ENCODE measurements around the gene NDUFS2. TPM values are rescaled to one million over a fixed set of nuclear protein-coding genes. Genes with fewer than 3 reads are reported as not detected.

Gene NDUFS2
- total and polyA plus RNA-seq, 9 of the 15 experiments (the other 6 are each of a cell fraction or from before 2014, with no cell fraction given): 70.0 to 176 (median 141) TPM

- peak; percentile 76; the same call in 1 of the 2 replicates for TF ChIP-seq JUND (IDR thresholded peaks at IDR 0.05; ENCODE audit: borderline replicate concordance, low read depth, low read length)
- TF ChIP-seq JUND (tag; IDR thresholded peaks at IDR 0.05; ENCODE audit: borderline replicate concordance, low read depth, low read length): 0 out of 3 replicates have a peak, but pooled peaks have one; percentile 62
- TF ChIP-seq ETS2 (tag; IDR thresholded peaks at IDR 0.05; ENCODE audit: borderline replicate concordance, poor library complexity, severe bottlenecking): no peak
- no peak for TF ChIP-seq ZNF23 (CRISPR knock-in tag; IDR thresholded peaks at IDR 0.05)
- TF ChIP-seq E2F1 (CRISPR knock-in tag; IDR thresholded peaks at IDR 0.05): peak; percentile 75
- TF ChIP-seq, protein P1, sequence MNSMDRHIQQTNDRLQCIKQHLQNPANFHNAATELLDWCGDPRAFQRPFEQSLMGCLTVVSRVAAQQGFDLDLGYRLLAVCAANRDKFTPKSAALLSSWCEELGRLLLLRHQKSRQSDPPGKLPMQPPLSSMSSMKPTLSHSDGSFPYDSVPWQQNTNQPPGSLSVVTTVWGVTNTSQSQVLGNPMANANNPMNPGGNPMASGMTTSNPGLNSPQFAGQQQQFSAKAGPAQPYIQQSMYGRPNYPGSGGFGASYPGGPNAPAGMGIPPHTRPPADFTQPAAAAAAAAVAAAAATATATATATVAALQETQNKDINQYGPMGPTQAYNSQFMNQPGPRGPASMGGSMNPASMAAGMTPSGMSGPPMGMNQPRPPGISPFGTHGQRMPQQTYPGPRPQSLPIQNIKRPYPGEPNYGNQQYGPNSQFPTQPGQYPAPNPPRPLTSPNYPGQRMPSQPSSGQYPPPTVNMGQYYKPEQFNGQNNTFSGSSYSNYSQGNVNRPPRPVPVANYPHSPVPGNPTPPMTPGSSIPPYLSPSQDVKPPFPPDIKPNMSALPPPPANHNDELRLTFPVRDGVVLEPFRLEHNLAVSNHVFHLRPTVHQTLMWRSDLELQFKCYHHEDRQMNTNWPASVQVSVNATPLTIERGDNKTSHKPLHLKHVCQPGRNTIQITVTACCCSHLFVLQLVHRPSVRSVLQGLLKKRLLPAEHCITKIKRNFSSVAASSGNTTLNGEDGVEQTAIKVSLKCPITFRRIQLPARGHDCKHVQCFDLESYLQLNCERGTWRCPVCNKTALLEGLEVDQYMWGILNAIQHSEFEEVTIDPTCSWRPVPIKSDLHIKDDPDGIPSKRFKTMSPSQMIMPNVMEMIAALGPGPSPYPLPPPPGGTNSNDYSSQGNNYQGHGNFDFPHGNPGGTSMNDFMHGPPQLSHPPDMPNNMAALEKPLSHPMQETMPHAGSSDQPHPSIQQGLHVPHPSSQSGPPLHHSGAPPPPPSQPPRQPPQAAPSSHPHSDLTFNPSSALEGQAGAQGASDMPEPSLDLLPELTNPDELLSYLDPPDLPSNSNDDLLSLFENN (IDR thresholded peaks at IDR 0.05; ENCODE audit: low read depth in 2 of 2, low read length in 2 of 2): peak in 1 of 2 experiments; percentile 98; a peak in 2 of 4 replicates
- TF ChIP-seq KAT7 (CRISPR knock-in tag; IDR thresholded peaks at IDR 0.05; ENCODE audit: borderline replicate concordance): peak; percentile 55; the same call in 1 of the 2 replicates
- TF ChIP-seq ZNF133 (CRISPR knock-in tag; IDR thresholded peaks at IDR 0.05): no peak
- no peak; the same call in 1 of the 2 replicates for TF ChIP-seq ERF (CRISPR knock-in tag; IDR thresholded peaks at IDR 0.05)
- TF ChIP-seq GATAD2B (IDR thresholded peaks at IDR 0.05; ENCODE audit: borderline replicate concordance): no peak
- peak; percentile 52 to 60 for TF ChIP-seq TEAD1 (CRISPR knock-in tag; IDR thresholded peaks at IDR 0.05)
- peak; percentile 100 for TF ChIP-seq KLF1 (tag; IDR thresholded peaks at IDR 0.05)
- no peak for TF ChIP-seq STAT5B (CRISPR knock-in tag; IDR thresholded peaks at IDR 0.05)
- TF ChIP-seq, protein P2, sequence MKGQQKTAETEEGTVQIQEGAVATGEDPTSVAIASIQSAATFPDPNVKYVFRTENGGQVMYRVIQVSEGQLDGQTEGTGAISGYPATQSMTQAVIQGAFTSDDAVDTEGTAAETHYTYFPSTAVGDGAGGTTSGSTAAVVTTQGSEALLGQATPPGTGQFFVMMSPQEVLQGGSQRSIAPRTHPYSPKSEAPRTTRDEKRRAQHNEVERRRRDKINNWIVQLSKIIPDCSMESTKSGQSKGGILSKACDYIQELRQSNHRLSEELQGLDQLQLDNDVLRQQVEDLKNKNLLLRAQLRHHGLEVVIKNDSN (CRISPR knock-in tag; IDR thresholded peaks at IDR 0.05): peak; percentile 89
- TF ChIP-seq, protein P3, sequence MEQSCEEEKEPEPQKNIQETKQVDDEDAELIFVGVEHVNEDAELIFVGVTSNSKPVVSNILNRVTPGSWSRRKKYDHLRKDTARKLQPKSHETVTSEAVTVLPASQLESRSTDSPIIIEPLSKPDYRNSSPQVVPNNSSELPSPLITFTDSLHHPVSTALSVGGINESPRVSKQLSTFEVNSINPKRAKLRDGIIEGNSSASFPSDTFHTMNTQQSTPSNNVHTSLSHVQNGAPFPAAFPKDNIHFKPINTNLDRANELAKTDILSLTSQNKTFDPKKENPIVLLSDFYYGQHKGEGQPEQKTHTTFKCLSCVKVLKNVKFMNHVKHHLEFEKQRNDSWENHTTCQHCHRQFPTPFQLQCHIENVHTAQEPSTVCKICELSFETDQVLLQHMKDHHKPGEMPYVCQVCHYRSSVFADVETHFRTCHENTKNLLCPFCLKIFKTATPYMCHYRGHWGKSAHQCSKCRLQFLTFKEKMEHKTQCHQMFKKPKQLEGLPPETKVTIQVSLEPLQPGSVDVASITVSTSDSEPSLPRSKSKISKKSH (CRISPR knock-in tag; IDR thresholded peaks at IDR 0.05): no peak
- no peak for TF ChIP-seq KAT8 (IDR thresholded peaks at IDR 0.05; ENCODE audit: low read depth)
- no peak for TF ChIP-seq IRF2 (CRISPR knock-in tag; IDR thresholded peaks at IDR 0.05)
- TF ChIP-seq TAF9B (IDR thresholded peaks at IDR 0.05; ENCODE audit: partially characterized antibody): no peak
- no peak for TF ChIP-seq ZBTB8A (IDR thresholded peaks at IDR 0.05; ENCODE audit: partially characterized antibody)
- no peak for TF ChIP-seq SETDB1 (IDR thresholded peaks at IDR 0.05; ENCODE audit: low read length)
- TF ChIP-seq PPARD (CRISPR knock-in tag; IDR thresholded peaks at IDR 0.05): no peak
Observed at GRCh38 chr1:161165742-161166668, 36.2 kb upstream of the NDUFS2 start, which contains the start of gene PPOX (continued).
